Daoy (cell line): ENCODE results near the gene ADGRG2. TPM values are rescaled to one million over a fixed set of nuclear protein-coding genes. Genes with fewer than 3 reads are reported as not detected.

Source experiments
- DNase-seq: peaks from one replicate; pipeline ENCODE4 v3.0.0-alpha.2; 2015; ENCODE audit warnings: low read depth
- total RNA-seq: library from RNA; depleted of rRNA; stranded (reverse); fragments of >200 nt; shearing (Covaris generic); gene quantifications from 2 replicates; pipeline ENCODE4 v1.2.3, GENCODE V29; 2014; rRNA removed

The ADGRG2 gene
- total RNA-seq, 1 experiment from 2014 or later, result 0.29 TPM

DNA sequence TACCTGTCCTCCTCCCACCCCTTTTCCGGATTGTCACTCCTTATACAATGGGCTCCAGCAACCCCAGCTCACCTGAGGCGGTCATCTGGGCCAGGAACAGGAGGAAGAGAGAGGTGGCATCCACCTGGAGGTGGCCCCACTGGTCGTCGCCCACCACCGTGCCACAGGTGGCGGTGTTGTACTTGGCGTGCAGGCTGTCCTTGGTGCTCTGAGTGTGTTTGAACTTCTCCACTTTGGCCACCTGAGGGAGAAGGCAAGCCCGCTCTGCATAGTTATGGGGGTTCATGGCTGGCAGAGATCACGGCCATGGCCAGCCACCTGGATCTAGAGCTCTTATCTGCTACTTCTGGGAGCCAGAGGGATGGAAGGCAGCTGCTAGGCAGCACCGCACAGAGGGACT lies 171.2 kb downstream of the ADGRG2 start:
- DNase-seq, result no peak

DNA sequence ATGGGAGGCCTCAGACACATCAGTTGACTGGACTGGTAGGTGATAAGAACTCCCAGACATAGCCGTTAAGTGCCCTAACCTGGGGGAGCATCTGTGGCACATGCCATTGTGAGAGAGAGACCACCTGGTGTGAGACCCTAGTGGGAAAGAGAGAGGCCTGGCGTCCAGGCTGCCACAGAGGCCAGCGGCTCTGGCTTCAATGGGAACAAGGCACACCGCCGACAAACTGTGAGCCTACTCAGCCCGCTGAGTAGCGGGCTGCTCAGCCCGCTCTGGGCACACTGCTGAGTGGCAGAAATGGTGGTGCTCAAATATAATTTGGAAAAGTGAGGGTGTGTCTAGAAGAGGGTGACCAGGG lies 172.3 kb downstream of the ADGRG2 start:
- DNase-seq, result no peak

DNA sequence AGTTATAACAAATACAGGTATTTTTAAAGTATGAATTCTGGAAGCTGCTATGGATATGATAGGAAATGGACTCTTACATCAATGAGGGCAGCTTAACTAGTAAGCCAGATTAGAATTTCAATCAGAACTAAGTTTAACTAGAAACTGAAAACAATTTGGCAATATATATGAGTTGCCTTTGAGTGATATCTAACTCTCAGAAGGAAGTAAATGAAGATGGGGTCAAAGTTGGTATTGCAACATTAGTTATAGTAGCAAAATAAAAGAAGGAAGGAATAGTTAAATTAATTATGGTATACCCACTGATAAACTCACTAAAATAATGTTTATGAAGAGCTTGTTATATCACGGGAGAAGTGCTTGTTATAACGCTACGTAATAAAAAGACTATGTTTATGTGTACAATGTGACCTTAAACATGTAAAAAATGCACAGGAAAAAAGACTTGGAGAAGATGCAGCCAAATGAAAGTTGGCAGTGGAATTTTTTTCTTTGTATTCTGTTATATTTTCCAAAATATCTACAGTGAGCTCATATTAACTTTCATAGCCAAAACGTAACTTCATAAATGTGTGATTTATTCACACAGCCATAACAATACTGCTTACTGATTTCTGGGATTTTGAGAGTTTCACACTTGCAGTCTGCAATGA lies 172.9 kb downstream of the ADGRG2 start:
- DNase-seq, result no peak

DNA sequence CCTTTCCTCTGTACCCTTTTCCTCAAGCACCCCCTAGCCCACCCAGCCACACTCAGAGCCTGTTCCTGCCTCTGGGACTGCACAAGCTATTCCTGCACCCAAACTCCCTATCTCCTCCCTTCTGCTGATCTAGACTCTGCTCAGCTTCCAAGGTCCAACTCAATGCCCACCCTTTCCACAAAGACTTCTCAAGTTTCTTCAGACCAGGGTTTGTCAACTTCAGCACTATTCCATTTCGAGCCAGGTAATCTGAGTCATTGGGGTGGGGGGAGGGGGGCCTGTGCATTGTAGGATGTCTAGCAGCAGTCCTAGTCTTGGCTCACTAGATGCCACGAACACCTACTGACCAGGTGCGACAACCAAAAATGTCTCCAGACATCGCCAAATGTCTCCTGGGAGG lies 175.7 kb downstream of the ADGRG2 start:
- DNase-seq, result no peak

DNA sequence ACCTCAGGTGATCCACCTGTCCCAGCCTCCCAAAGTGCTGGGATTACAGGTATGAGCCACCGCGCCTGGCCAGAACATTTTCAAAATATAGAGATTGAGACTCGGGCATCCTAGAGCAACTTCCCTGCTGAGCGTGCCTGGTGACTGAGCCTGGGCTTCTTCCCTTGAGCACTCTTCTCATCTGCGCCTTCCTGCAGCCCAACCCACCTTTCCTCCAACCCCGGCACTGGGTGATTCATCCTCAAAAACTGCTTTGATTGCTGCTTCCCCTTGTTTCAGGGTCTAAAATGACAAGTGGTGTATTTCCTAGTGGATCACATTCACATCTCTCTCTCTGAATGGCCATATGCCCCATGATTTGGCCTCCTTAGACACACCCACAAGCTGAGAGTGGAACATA lies 176.1 kb downstream of the ADGRG2 start:
- no peak for DNase-seq

DNA sequence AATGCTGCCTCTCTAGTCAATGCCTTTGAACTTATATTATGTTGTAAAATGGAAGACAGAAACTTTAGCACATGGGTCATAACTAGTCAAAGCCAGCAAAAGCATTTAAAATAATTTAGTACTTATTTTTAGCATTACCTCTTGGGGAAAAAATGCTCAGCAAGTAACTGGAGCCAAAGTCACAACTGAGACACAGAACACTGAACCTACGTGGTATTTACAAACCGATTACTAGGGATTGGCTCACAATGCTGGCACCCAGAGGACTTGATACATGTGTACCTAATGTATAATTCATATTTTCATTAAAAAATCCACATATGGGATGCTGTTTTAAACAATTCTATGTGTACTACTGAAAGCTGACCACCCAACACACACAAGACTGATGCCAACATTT lies 176.8 kb downstream of the ADGRG2 start:
- no peak for DNase-seq

DNA sequence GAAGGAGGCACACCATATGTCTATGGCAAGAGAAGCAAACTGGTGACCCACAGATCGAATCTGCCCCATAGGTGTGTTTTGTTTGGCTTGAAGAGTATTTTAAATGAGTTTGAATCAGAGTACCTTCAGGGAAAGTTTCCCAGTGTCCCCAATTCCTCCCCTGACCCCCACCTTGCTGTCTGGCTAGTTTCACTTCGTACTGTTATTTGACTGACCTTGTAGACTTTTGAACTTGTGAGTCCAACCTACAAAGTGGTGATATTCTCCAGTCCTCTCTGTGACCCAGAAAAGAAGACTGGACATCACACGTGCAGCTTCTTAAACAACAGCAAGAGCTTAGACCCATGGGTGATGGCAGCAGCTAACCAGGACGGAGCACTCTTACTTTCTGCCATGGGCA lies 177.8 kb downstream of the ADGRG2 start:
- DNase-seq, result no peak

DNA sequence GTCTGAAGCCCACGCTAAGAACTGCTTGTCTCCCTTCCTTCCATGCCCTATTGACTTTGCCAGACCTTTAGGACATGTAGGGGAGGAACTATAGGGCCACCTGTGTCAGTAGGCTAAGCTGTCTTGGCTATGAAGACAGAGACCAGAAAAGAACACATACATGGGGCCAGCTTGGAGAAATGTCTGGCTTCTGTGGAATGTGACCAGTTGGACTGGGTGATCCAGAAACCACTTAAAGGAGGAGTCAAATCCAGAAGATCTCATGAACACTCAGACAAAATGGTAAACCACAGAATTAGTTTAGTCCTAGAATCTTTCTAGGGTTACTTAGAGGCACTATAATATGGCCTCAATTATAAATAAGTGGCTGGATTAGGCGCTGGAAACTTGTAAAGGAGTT lies 180.4 kb downstream of the ADGRG2 start:
- no peak for DNase-seq

Other genes with a start within 250 kb of the ADGRG2 start
- gene PHKA2, start 138.4 kb downstream of the ADGRG2 start, total RNA-seq, result 4.2 and 7.2 TPM in 2 replicates
- 135 and 204 TPM in 2 replicates for gene PDHA1, start 221.5 kb upstream of the ADGRG2 start, total RNA-seq